Stimulated activated naive CD8-positive, alpha-beta T cell treated with anti-CD3 and anti-CD28 coated beads, Interleukin-15, Interleukin-2, amounts not matched to agents 100 ng/mL and 50 ng/mL, for 24 hours (primary cell): ENCODE measurements around the gene DMAC1.

ENCODE experiments used
- H3K27ac Mint-ChIP-seq: one replicate; pipeline ENCODE4 v1.8.0; 2021; ENCODE audit warnings: mild to moderate bottlenecking, mixed read lengths
- H3K27me3 Mint-ChIP-seq: one replicate; pipeline ENCODE4 v1.8.0; 2021; ENCODE audit warnings: mixed read lengths
- H3K36me3 Mint-ChIP-seq: one replicate; pipeline ENCODE4 v1.8.0; 2021; ENCODE audit warnings: low read depth, mixed read lengths
- H3K4me1 Mint-ChIP-seq: one replicate; pipeline ENCODE4 v1.8.0; 2021; ENCODE audit warnings: low read depth, mixed read lengths
- H3K4me3 Mint-ChIP-seq: one replicate; pipeline ENCODE4 v1.8.0; 2021; ENCODE audit warnings: mild to moderate bottlenecking, mixed read lengths
- H3K9me3 Mint-ChIP-seq: one replicate; pipeline ENCODE4 v1.8.0; 2021; ENCODE audit warnings: mixed read lengths

DMAC1 gene

DNA sequence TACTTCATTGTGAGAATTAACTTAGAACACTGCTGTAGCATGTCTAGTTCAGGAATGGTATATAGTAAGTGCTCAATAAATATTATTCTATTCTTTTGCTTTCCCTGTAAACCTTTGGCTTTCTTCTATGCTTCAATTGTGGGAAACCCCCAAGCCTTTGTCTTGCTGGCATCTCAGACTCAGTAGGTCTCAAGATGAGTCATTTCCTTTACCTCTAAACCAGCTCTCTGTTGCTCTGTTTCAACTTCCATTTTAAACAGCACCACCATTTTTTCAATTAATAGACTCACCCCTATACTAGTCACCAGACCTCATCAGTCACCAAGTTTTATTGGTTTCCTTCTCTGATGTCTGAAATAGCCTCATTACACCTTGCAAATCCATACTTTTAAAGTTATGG is 43.5 kb downstream of the DMAC1 start:
- no peak overlapping the region for H3K4me3 Mint-ChIP-seq
- peak overlapping the region; percentile 42 for H3K27ac Mint-ChIP-seq
- H3K4me1 Mint-ChIP-seq, result peaks cover 32% of the 10 kb centered on the region
- no peaks in the 10 kb centered on the region for H3K27me3 Mint-ChIP-seq
- H3K9me3 Mint-ChIP-seq, result no peaks in the 10 kb centered on the region
- no peaks in the 10 kb centered on the region for H3K36me3 Mint-ChIP-seq

DNA sequence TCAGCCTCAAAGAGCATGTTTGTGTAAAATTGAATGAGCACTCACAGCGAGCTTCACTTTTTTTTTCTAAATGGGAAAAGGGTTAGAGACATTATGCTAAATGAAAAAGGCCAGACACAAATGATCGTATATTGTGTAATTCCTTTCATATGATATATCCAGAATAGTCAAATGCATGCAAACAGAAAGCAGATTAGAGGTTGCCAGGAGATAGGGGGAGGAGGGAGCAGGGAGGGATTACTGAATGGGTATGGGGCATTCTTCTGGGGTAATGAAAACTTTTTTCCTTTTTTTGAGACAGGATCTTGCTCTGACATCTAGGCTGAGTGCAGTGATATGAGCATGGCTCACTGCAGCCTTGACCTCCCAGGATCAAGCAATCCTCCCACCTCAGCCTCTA is 47.1 kb downstream of the DMAC1 start:
- Mint-ChIP-seq H3K4me1 (peaks cover 32% of the 10 kb centered on the region), H3K36me3 (no peaks in the 10 kb centered on the region), H3K9me3 (no peaks in the 10 kb centered on the region), H3K4me3 (no peak overlapping the region), H3K27me3 (peaks cover 4% of the 10 kb centered on the region), H3K27ac (no peak overlapping the region)
